HepG2 (cell line): ENCODE data around the gene KRT14. TPM values are rescaled to one million over a fixed set of nuclear protein-coding genes. Genes with fewer than 3 reads are reported as not detected.

ENCODE experiments used
- BRD4 ChIP-seq: sonication (generic); formaldehyde crosslinking; IDR thresholded peaks from 2 replicates; pipeline ENCODE4 v1.4.0; 2020; ENCODE audit warnings: missing genetic modification reagents
- DDIT3 ChIP-seq: sonication (generic); formaldehyde crosslinking; IDR thresholded peaks from 2 replicates; pipeline ENCODE4 v1.4.0; 2020; ENCODE audit warnings: mild to moderate bottlenecking, missing genetic modification reagents
- KLF11 ChIP-seq: IDR thresholded peaks from 2 replicates; pipeline ENCODE4 v1.6.1; 2016; ENCODE audit warnings: missing compliant biosample characterization
- KLF6 ChIP-seq: IDR thresholded peaks from 2 replicates; pipeline ENCODE4 v1.8.0; 2016; ENCODE audit warnings: missing biosample characterization, missing genetic modification reagents
- SALL1 ChIP-seq: sonication (generic); formaldehyde crosslinking; IDR thresholded peaks from 2 replicates; pipeline ENCODE4 v1.8.0; 2022; ENCODE audit warnings: mild to moderate bottlenecking, missing genetic modification reagents
- SMAD1 ChIP-seq: sonication (generic); formaldehyde crosslinking; IDR thresholded peaks from 2 replicates; pipeline ENCODE4 v1.4.0; 2020; ENCODE audit warnings: missing genetic modification reagents, low read depth, mild to moderate bottlenecking, borderline replicate concordance
- THAP7 ChIP-seq: sonication (generic); formaldehyde crosslinking; IDR thresholded peaks from 2 replicates; pipeline ENCODE4 v1.8.1; 2023; ENCODE audit warnings: mild to moderate bottlenecking, missing genetic modification reagents
- THRA ChIP-seq: sonication (generic); formaldehyde crosslinking; IDR thresholded peaks from 2 replicates; pipeline ENCODE4 v1.4.0; 2020; ENCODE audit warnings: missing genetic modification reagents, borderline replicate concordance
- ZBTB33 ChIP-seq: sonication (generic); formaldehyde crosslinking; IDR thresholded peaks from 2 replicates; pipeline ENCODE4 v1.4.0; 2020; ENCODE audit warnings: missing genetic modification reagents
- ZNF234 ChIP-seq: sonication (generic); formaldehyde crosslinking; conservative IDR thresholded peaks from 2 replicates; pipeline ENCODE4 v1.5.1; 2020; ENCODE audit warnings: mild to moderate bottlenecking, missing genetic modification reagents
- ZNF24 ChIP-seq: fragments of 450-650 bp; IDR thresholded peaks from 2 replicates; pipeline ENCODE4 v1.6.1; 2017; ENCODE audit warnings: antibody characterized with exemption, mild to moderate bottlenecking
- ZNF775 ChIP-seq: sonication (generic); formaldehyde crosslinking; IDR thresholded peaks from 2 replicates; pipeline ENCODE4 v1.4.0; 2020; ENCODE audit warnings: missing genetic modification reagents, mild to moderate bottlenecking, moderate library complexity, borderline replicate concordance
- polyA plus RNA-seq, 8 experiments: library from polyadenylated mRNA; depleted of rRNA in 3 of 8; stranded (reverse) in 7 of 8; unstranded in 1 of 8; fragments of >200 nt; fragmentation: Illumina TruSeq in 4 of 8; extraction: Trizol in 4 of 8; gene quantifications; 2 replicates each; pipeline versions ENCODE4 v1.2.1 to v1.2.3, GENCODE V29; 2011 to 2016; ENCODE audit warnings: low read depth in 4 of 8, missing spikeins in 1 of 8, mixed read lengths in 1 of 8; ENCODE audit not compliant: insufficient read depth in 1 of 8
- total RNA-seq, 5 experiments: library from RNA; depleted of rRNA; stranded (reverse); fragments of >200 nt; fragmentation: Illumina TruSeq; extraction: Trizol; gene quantifications; 2 replicates each; pipeline ENCODE4 v1.2.3, GENCODE V29; 2016; ENCODE audit warnings: low read depth in 1 of 5
- TF ChIP-seq, protein P1 (sequence below): IDR thresholded peaks from 2 replicates; pipeline ENCODE4 v1.6.1; 2016; ENCODE audit warnings: low read depth, control low read depth
- TF ChIP-seq, protein P2 (sequence below): sonication (generic); formaldehyde crosslinking; IDR thresholded peaks from 2 replicates; pipeline ENCODE4 v1.5.0; 2020; ENCODE audit warnings: missing genetic modification reagents
- TF ChIP-seq, protein P3 (sequence below): sonication (generic); formaldehyde crosslinking; IDR thresholded peaks from 2 replicates; pipeline ENCODE4 v1.8.0; 2022; ENCODE audit warnings: low read depth, missing genetic modification reagents

Gene KRT14
- total and polyA plus RNA-seq, 2 of the 13 experiments (the other 11 are each of a cell fraction or from before 2014, with no cell fraction given): 0.09 TPM; not detected in 1

DNA sequence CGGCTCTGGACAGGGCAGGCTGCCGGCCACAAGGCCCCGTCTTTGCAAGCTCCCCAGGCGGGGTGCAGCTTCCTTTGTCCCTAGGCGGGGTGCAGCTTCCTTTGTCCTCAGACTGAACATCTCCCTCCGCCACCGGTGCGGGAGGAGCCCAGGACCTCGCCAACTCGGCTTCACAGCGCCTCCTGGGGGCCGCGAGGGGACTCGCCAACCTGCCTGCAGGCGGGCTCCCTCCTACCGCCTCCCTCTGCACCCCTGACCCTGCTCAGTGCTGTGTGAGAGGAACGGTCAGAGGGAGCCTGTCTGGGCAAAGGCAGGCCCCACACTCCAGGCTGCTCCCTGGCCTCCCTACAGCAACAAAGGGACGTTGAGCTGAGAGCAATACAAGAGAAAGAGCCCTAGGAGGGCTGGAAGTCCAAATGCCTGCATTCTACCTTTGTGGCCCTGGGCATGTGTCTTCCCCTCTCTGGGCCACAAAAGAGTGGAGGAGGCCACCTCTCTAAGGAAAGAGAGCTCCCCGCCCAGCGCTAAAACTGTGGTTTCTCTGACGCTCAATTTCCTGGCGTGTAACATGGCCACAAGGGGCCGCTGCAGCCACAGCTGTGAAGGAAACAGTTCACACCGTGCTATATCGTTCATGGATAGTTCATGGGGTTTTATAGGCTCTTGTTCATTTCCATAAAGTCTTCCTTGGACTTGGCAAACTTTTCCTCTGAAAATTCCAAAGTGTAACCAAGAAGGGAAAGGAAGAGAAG, 37.7 kb downstream of the KRT14 start (continued):
- TF ChIP-seq THRA (CRISPR knock-in tag) (peak; percentile 20; the same call in 1 of the 2 replicates), ZNF775 (no peak), ZNF24 (no peak), ZNF234 (CRISPR knock-in tag) (0 out of 2 replicates have a peak, but pooled peaks have one; percentile 70), THAP7 (CRISPR knock-in tag) (0 out of 2 replicates have a peak, but pooled peaks have one; percentile 38), KLF6 (CRISPR knock-in tag) (no peak; the same call in 1 of the 2 replicates), DDIT3 (CRISPR knock-in tag) (no peak), SMAD1 (no peak), KLF11 (CRISPR knock-in tag) (0 out of 2 replicates have a peak, but pooled peaks have one; percentile 38), ZBTB33 (CRISPR knock-in tag) (no peak), BRD4 (CRISPR knock-in tag) (no peak), SALL1 (CRISPR knock-in tag) (peak; percentile 80)
- TF ChIP-seq, protein P1, sequence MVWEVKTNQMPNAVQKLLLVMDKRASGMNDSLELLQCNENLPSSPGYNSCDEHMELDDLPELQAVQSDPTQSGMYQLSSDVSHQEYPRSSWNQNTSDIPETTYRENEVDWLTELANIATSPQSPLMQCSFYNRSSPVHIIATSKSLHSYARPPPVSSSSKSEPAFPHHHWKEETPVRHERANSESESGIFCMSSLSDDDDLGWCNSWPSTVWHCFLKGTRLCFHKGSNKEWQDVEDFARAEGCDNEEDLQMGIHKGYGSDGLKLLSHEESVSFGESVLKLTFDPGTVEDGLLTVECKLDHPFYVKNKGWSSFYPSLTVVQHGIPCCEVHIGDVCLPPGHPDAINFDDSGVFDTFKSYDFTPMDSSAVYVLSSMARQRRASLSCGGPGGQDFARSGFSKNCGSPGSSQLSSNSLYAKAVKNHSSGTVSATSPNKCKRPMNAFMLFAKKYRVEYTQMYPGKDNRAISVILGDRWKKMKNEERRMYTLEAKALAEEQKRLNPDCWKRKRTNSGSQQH (CRISPR knock-in tag): peak; percentile 27
- TF ChIP-seq, protein P2, sequence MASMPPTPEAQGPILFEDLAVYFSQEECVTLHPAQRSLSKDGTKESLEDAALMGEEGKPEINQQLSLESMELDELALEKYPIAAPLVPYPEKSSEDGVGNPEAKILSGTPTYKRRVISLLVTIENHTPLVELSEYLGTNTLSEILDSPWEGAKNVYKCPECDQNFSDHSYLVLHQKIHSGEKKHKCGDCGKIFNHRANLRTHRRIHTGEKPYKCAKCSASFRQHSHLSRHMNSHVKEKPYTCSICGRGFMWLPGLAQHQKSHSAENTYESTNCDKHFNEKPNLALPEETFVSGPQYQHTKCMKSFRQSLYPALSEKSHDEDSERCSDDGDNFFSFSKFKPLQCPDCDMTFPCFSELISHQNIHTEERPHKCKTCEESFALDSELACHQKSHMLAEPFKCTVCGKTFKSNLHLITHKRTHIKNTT: no peak
- TF ChIP-seq, protein P3, sequence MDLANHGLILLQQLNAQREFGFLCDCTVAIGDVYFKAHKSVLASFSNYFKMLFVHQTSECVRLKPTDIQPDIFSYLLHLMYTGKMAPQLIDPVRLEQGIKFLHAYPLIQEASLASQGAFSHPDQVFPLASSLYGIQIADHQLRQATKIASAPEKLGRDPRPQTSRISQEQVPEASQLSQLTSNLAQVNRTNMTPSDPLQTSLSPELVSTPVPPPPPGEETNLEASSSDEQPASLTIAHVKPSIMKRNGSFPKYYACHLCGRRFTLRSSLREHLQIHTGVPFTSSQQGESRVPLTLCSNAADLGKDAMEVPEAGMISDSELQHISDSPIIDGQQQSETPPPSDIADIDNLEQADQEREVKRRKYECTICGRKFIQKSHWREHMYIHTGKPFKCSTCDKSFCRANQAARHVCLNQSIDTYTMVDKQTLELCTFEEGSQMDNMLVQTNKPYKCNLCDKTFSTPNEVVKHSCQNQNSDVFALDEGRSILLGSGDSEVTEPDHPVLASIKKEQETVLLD (CRISPR knock-in tag): no peak
